ENCODE results near the gene C6orf89.

Gene C6orf89

DNA sequence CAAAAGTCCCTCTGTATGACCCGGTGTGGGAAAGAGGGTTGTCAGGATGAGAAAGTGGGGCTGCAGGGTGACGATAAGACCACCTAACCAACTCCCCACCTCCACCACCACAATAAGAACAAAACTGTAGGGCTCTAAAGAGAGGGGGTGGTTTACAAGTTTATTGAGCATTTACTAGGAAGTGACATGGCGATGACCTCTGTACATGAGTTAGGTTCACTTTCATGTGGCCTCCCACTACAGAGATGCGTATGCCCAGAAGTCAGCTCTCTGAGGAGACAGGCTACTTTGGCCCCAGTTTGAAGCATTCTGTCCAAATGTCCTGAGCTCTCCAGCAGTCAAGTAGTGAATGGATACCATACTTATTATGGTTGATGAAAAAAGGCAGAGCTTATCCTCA, 40.1 kb downstream of the C6orf89 start:
- TF ChIP-seq SIN3A (IDR thresholded peaks at IDR 0.05; ENCODE audit: borderline replicate concordance, insufficient read depth, low read length), result no peak
- no peak for TF ChIP-seq TAF1 (IDR thresholded peaks at IDR 0.05; ENCODE audit: borderline replicate concordance, insufficient read depth, low read length)
- no peak for TF ChIP-seq REST (IDR thresholded peaks at IDR 0.05; ENCODE audit: insufficient read depth in 1 of 2, low read depth in 2 of 2, low read length in 2 of 2)
- TF ChIP-seq POLR2AphosphoS5 (IDR thresholded peaks at IDR 0.05; ENCODE audit: low read depth, low read length), result no peak
- TF ChIP-seq FOXP2 (optimal IDR thresholded peaks at IDR 0.05; ENCODE audit: borderline replicate concordance, extremely low read depth, extremely low read length, insufficient read depth), result no peak

- TF ChIP-seq TAF1 (IDR thresholded peaks at IDR 0.05; ENCODE audit: borderline replicate concordance, insufficient read depth, low read length), result no peak
- TF ChIP-seq FOXP2 (optimal IDR thresholded peaks at IDR 0.05; ENCODE audit: borderline replicate concordance, extremely low read depth, extremely low read length, insufficient read depth), result no peak
- no peak for TF ChIP-seq REST (IDR thresholded peaks at IDR 0.05; ENCODE audit: insufficient read depth in 1 of 2, low read depth in 2 of 2, low read length in 2 of 2)
- TF ChIP-seq SIN3A (IDR thresholded peaks at IDR 0.05; ENCODE audit: borderline replicate concordance, insufficient read depth, low read length), result no peak
- no peak for TF ChIP-seq POLR2AphosphoS5 (IDR thresholded peaks at IDR 0.05; ENCODE audit: low read depth, low read length)
These were observed 41.2 kb downstream of the C6orf89 start for GRCh38 chr6:36926708-36927513.

- TF ChIP-seq TAF1 (IDR thresholded peaks at IDR 0.05; ENCODE audit: borderline replicate concordance, insufficient read depth, low read length) (no peak), POLR2AphosphoS5 (IDR thresholded peaks at IDR 0.05; ENCODE audit: low read depth, low read length) (no peak)
These were observed 42.2 kb downstream of the C6orf89 start for GRCh38 chr6:36927691-36928546.

DNA sequence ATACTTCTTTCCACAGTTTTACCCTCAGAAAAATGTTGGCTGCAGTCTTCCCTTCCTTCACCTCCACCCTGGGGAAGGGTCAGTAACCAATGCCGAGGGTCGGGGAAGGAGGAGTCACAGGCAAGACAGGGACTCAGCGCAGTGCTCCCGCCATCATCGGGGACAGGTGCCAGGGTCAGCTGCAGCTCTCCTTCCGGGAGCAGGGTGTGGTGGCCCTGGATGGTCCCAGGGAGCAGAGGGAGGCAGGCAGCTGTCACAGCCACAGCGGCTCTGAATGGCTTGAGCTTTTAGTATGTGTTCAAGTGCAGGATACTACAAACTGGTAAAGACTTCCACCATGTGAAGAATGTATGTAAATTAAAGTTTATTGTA, 42.8 kb downstream of the C6orf89 start:
- TF ChIP-seq SIN3A (IDR thresholded peaks at IDR 0.05; ENCODE audit: borderline replicate concordance, insufficient read depth, low read length) (no peak), POLR2AphosphoS5 (IDR thresholded peaks at IDR 0.05; ENCODE audit: low read depth, low read length) (no peak), REST (IDR thresholded peaks at IDR 0.05; ENCODE audit: insufficient read depth in 1 of 2, low read depth in 2 of 2, low read length in 2 of 2) (no peak), TAF1 (IDR thresholded peaks at IDR 0.05; ENCODE audit: borderline replicate concordance, insufficient read depth, low read length) (no peak), FOXP2 (optimal IDR thresholded peaks at IDR 0.05; ENCODE audit: borderline replicate concordance, extremely low read depth, extremely low read length, insufficient read depth) (no peak)

DNA sequence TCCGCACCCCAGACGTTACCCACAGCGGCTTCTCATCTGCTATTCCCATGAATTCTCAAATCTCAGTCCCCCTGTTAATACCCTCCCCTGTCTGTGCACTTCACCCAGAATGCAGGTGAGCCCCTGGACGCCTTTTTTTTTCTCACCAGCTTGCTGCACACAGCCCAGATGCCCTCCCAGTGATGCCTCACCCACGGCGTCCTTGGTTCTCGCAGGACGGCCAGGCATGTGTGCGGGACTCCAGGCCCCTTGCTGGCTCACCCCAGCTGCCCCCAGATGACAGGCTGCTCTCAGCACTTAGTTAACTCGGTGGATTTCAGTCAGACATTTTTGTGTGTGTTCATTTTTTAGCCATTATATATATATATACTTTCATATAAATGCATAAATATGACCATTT, 43.4 kb downstream of the C6orf89 start:
- no peak for TF ChIP-seq TAF1 (IDR thresholded peaks at IDR 0.05; ENCODE audit: borderline replicate concordance, insufficient read depth, low read length)
- TF ChIP-seq POLR2AphosphoS5 (IDR thresholded peaks at IDR 0.05; ENCODE audit: low read depth, low read length), result no peak
- TF ChIP-seq SIN3A (IDR thresholded peaks at IDR 0.05; ENCODE audit: borderline replicate concordance, insufficient read depth, low read length), result no peak
- TF ChIP-seq REST (IDR thresholded peaks at IDR 0.05; ENCODE audit: insufficient read depth in 1 of 2, low read depth in 2 of 2, low read length in 2 of 2), result no peak
- TF ChIP-seq FOXP2 (optimal IDR thresholded peaks at IDR 0.05; ENCODE audit: borderline replicate concordance, extremely low read depth, extremely low read length, insufficient read depth), result no peak
